Keratinocyte (primary cell): ENCODE measurements around the gene ARSK.

Experiments used
- EZH2 ChIP-seq: IDR thresholded peaks from one replicate; pipeline ENCODE4 v1.6.1; 2012; ENCODE audit warnings: inconsistent platforms, mild to moderate bottlenecking, low read length, moderate library complexity
- TF ChIP-seq, protein P1 (sequence below), 3 experiments: IDR thresholded peaks in 1 of 3; conservative IDR thresholded peaks in 1 of 3; optimal IDR thresholded peaks in 1 of 3; 2 replicates in 2 of 3; 3 replicates in 1 of 3; pipeline versions ENCODE3 to v1.5.1; 2011; ENCODE audit warnings: low read length in 3 of 3, mild to moderate bottlenecking in 3 of 3, moderate library complexity in 2 of 3, control low read depth in 1 of 3, inconsistent platforms in 1 of 3; ENCODE audit not compliant: insufficient read depth in 2 of 3; ENCODE audit errors: extremely low read depth in 1 of 3

DNA sequence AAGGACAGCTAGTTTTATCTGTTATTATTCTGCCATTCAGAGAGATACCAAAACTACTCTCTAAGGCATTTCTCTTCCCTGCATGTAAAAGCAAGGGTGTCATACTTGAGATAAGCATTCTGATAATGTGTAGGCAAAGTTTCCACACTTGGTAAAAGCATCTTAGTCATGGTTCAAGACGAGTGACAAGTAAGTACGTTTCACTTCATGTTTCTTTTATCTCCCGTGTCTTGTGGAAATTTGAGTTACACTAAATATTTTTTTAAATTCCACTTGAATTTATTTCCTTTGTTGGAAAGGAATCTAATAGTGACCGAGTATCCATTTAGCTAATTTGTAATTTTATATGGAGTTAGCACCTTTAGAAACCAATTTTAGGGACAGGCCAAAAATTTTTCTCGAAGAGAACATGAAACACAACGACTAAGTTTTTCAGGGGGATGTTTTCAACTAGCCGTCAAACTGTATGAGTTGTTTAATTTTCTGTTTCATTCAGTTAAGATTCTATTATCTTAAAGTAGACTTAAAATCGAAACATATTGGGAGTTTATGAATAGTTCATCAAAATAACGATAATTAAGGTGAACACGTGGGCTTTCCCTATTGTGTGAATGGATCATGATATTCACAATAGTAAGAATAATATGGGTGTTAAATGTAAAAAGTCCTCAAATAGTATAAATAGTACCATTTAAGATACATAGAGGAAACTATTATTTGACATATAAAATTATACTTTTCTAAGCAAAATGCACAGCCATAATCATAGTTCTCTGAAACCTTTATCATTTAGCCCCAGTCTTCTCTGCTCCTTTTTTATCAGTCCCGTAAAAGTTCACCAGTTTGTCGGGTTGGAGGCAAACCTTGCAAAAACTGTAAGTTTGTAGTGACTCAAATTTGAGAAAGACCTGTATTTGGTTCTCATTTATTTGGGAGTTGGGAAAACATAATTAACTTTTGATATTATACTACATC lies 93.3 kb downstream of the ARSK start:
- TF ChIP-seq, protein P1, sequence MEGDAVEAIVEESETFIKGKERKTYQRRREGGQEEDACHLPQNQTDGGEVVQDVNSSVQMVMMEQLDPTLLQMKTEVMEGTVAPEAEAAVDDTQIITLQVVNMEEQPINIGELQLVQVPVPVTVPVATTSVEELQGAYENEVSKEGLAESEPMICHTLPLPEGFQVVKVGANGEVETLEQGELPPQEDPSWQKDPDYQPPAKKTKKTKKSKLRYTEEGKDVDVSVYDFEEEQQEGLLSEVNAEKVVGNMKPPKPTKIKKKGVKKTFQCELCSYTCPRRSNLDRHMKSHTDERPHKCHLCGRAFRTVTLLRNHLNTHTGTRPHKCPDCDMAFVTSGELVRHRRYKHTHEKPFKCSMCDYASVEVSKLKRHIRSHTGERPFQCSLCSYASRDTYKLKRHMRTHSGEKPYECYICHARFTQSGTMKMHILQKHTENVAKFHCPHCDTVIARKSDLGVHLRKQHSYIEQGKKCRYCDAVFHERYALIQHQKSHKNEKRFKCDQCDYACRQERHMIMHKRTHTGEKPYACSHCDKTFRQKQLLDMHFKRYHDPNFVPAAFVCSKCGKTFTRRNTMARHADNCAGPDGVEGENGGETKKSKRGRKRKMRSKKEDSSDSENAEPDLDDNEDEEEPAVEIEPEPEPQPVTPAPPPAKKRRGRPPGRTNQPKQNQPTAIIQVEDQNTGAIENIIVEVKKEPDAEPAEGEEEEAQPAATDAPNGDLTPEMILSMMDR (optimal IDR thresholded peaks at IDR 0.05 in 1 of 3, IDR thresholded peaks at IDR 0.05 in 1 of 3, conservative IDR thresholded peaks at IDR 0.05 in 1 of 3; ENCODE audit: extremely low read depth in 1 of 3, insufficient read depth in 2 of 3, low read length in 3 of 3), result no peak
- TF ChIP-seq EZH2, result no peak
